T-helper 17 cell (primary cell): ENCODE data around the gene RASL12. TPM values are rescaled to one million over a fixed set of nuclear protein-coding genes. Genes with fewer than 3 reads are reported as not detected.
"Not testable (repeated sequence)": the region's sequence is repeated elsewhere in the genome, so short reads cannot be mapped to it uniquely, and the experiment has no call there.

Experiments
- ATAC-seq: fragments of 150-1000 bp; cut with Tn5 transposase; 2 replicates; pipeline ENCODE4 v1.10.0; 2021; ENCODE audit warnings: mild to moderate bottlenecking, moderate library complexity
- DNase-seq, 3 donors: peaks; one replicate each; pipeline versions ENCODE4 v3.0.0 to v3.0.0-alpha.2; 2020 to 2021
- H3K9me3 ChIP-seq: one replicate; pipeline ENCODE4 v1.7.0; 2013; ENCODE audit warnings: low read length, mild to moderate bottlenecking; ENCODE audit not compliant: control insufficient read depth, poor library complexity, severe bottlenecking
- H3K27ac Mint-ChIP-seq: one replicate; pipeline ENCODE4 v1.8.0; 2022; ENCODE audit warnings: mild to moderate bottlenecking, moderate library complexity, mixed read lengths
- H3K27me3 Mint-ChIP-seq: one replicate; pipeline ENCODE4 v1.8.0; 2022; ENCODE audit warnings: mixed read lengths
- H3K36me3 Mint-ChIP-seq: one replicate; pipeline ENCODE4 v1.8.0; 2022; ENCODE audit warnings: low read depth, mixed read lengths
- H3K4me1 Mint-ChIP-seq: one replicate; pipeline ENCODE4 v1.8.0; 2022; ENCODE audit warnings: mild to moderate bottlenecking, mixed read lengths
- H3K4me3 Mint-ChIP-seq: one replicate; pipeline ENCODE4 v1.8.0; 2022; ENCODE audit warnings: mild to moderate bottlenecking, moderate library complexity, mixed read lengths
- total RNA-seq, 4 donors: library from RNA in 2 of 4; stranded (reverse) in 2 of 4; gene quantifications; one replicate each; pipeline ENCODE4 v1.2.3 and lab custom pipeline; 2022 to 2026

Gene RASL12
- total RNA-seq: not detected
- total RNA-seq (lab: John Stamatoyannopoulos, UW): 0 to 0.12 reads per million in 2 donors

GRCh38 chr15:65067645-65068402, at the start of gene RASL12:
Gene RASL12 (minus strand): TSS chr15:65067991. CDS start chr15:65067835, 156 bp downstream.
- H3K27me3 Mint-ChIP-seq: peaks cover 43% of the 10 kb centered on the region
- H3K36me3 Mint-ChIP-seq: peaks cover 8% of the 10 kb centered on the region
- no peaks in the 10 kb centered on the region for H3K9me3 ChIP-seq
- ATAC-seq (no peak), DNase-seq (no peak)
- H3K4me1 Mint-ChIP-seq: peaks cover 9% of the 10 kb centered on the region
- peak within 1 kb of the TSS; percentile 60 for H3K4me3 Mint-ChIP-seq
- H3K27ac Mint-ChIP-seq: no peak within 1 kb of the TSS

- DNase-seq: no peak
- Mint-ChIP-seq H3K27ac (no peak overlapping the region), H3K36me3 (peaks cover 11% of the 10 kb centered on the region), H3K27me3 (no peaks in the 10 kb centered on the region), H3K4me3 (no peak overlapping the region), H3K4me1 (peaks cover 9% of the 10 kb centered on the region)
- no peaks in the 10 kb centered on the region for H3K9me3 ChIP-seq
- ATAC-seq: no peak
Observed at GRCh38 chr15:65115542-65115941, 47.8 kb upstream of the RASL12 start.

GRCh38 chr15:65115086-65115485, 47.3 kb upstream of the RASL12 start, which contains the start of gene UBAP1L:
Gene UBAP1L (minus strand): TSS chr15:65115200. CDS start chr15:65106215, 8,985 bp downstream.
- Mint-ChIP-seq H3K27ac (no peak within 1 kb of the TSS), H3K4me3 (no peak within 1 kb of the TSS), H3K27me3 (no peaks in the 10 kb centered on the region), H3K4me1 (peaks cover 9% of the 10 kb centered on the region), H3K36me3 (peaks cover 11% of the 10 kb centered on the region)
- ATAC-seq (no peak), DNase-seq (no peak)
- H3K9me3 ChIP-seq: no peaks in the 10 kb centered on the region

- H3K9me3 ChIP-seq: no peaks in the 10 kb centered on the region
- Mint-ChIP-seq H3K27me3 (no peaks in the 10 kb centered on the region), H3K4me3 (no peak overlapping the region), H3K27ac (peak overlapping the region; percentile 53), H3K4me1 (peaks cover 11% of the 10 kb centered on the region), H3K36me3 (peaks cover 15% of the 10 kb centered on the region)
- no peak for DNase-seq
- no peak for ATAC-seq
Observed at GRCh38 chr15:65110676-65111292, 43.0 kb upstream of the RASL12 start.

GRCh38 chr15:65106011-65106590, 38.3 kb upstream of the RASL12 start:
- H3K9me3 ChIP-seq: no peaks in the 10 kb centered on the region
- no peak overlapping the region for H3K4me3 Mint-ChIP-seq
- peak overlapping the region; percentile 47 for H3K27ac Mint-ChIP-seq
- ATAC-seq: no peak
- H3K4me1 Mint-ChIP-seq: peaks cover 10% of the 10 kb centered on the region
- H3K36me3 Mint-ChIP-seq: peaks cover 8% of the 10 kb centered on the region
- DNase-seq: no peak
- no peaks in the 10 kb centered on the region for H3K27me3 Mint-ChIP-seq

GRCh38 chr15:65105038-65105437, 37.2 kb upstream of the RASL12 start:
- no peak for ATAC-seq
- Mint-ChIP-seq H3K27me3 (no peaks in the 10 kb centered on the region), H3K4me1 (peaks cover 7% of the 10 kb centered on the region), H3K27ac (no peak overlapping the region), H3K4me3 (no peak overlapping the region), H3K36me3 (peaks cover 7% of the 10 kb centered on the region)
- H3K9me3 ChIP-seq: no peaks in the 10 kb centered on the region
- DNase-seq: no peak

GRCh38 chr15:65102912-65103311, 35.1 kb upstream of the RASL12 start:
- peaks cover 10% of the 10 kb centered on the region for H3K36me3 Mint-ChIP-seq
- DNase-seq (no peak), ATAC-seq (no peak)
- no peaks in the 10 kb centered on the region for H3K27me3 Mint-ChIP-seq
- peaks cover 10% of the 10 kb centered on the region for H3K4me1 Mint-ChIP-seq
- H3K27ac Mint-ChIP-seq: no peak overlapping the region
- H3K9me3 ChIP-seq: no peaks in the 10 kb centered on the region
- no peak overlapping the region for H3K4me3 Mint-ChIP-seq

DNA sequence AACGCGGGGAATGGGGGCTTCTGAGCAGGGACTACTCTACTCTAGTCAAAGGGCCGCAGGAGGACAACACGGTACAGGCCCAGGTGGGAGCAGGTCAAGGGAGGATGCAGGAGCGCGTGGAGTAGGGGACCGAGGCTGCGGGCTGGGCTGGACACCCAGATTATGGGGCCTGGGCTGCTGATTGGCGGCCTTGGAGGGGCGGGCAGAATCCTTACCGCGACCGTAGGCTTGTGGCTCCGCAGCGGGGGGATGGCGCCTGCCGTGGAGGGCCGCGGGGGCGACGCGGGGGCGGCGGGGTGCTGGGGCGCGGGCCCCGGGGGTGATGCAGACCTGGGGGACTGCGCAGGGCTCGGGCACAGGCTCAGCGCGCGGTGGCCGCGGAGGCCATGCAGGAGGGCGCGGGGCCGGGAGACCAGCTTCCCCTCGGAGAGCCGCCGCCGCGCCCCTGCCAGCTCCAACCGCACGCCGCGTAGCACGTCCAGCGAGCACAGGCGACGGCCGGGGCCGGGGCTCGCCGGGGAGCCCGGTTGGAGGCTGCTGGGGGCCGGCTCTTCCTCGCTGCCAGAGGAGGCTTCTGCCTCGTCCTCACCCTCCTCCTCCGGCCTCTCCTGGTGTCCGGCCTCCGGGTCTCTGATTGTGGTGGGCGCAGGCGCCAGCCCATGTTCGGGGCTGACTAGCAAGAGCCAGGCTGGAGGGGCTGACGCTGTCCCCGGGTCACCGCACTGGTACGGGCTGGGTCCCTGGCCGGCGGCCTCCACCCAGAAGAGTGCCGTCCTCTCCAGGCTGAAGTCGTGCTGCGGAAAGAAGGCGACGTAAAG, 34.3 kb upstream of the RASL12 start:
- peaks cover 9% of the 10 kb centered on the region for H3K36me3 Mint-ChIP-seq
- no peak for ATAC-seq
- no peak overlapping the region for H3K4me3 Mint-ChIP-seq
- H3K9me3 ChIP-seq: no peaks in the 10 kb centered on the region
- no peak overlapping the region for H3K27ac Mint-ChIP-seq
- no peaks in the 10 kb centered on the region for H3K27me3 Mint-ChIP-seq
- peaks cover 10% of the 10 kb centered on the region for H3K4me1 Mint-ChIP-seq
- no peak for DNase-seq

DNA sequence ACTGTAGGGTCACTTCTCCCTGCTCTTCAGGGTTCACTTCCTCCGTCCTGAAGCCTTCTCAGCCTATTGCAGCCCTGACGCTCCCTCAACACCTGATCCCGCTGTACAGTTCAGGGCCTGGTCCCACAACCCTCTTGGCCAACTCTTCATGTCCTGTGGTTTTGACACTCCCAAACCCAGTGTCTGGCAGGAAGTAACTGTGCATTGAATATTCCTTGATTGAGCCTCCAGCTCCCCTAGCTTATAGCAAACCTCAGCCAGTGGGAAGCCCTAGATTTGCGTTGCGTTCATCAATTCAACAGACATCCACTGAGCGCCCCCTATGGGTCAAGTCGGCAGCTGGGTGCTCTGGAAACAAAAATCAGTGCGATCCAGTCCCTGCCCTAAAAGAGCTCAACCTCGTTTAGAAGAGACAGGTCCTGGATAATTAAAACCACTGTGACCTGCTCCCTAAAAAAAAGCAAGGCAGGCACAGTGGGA, 33.7 kb upstream of the RASL12 start:
- H3K4me1 Mint-ChIP-seq: peaks cover 10% of the 10 kb centered on the region
- no peaks in the 10 kb centered on the region for H3K9me3 ChIP-seq
- H3K27ac Mint-ChIP-seq: no peak overlapping the region
- DNase-seq: peak in 1 of 3 donors; percentile 43
- peaks cover 8% of the 10 kb centered on the region for H3K36me3 Mint-ChIP-seq
- ATAC-seq: no peak
- H3K4me3 Mint-ChIP-seq: no peak overlapping the region
- no peaks in the 10 kb centered on the region for H3K27me3 Mint-ChIP-seq

GRCh38 chr15:65100442-65100841, 32.7 kb upstream of the RASL12 start:
- H3K4me1 Mint-ChIP-seq: peaks cover 10% of the 10 kb centered on the region
- no peak overlapping the region for H3K27ac Mint-ChIP-seq
- no peaks in the 10 kb centered on the region for H3K27me3 Mint-ChIP-seq
- no peaks in the 10 kb centered on the region for H3K9me3 ChIP-seq
- ATAC-seq (no peak), DNase-seq (no peak)
- no peak overlapping the region for H3K4me3 Mint-ChIP-seq
- peaks cover 8% of the 10 kb centered on the region for H3K36me3 Mint-ChIP-seq

GRCh38 chr15:65099801-65100200, 32.0 kb upstream of the RASL12 start:
- not testable (repeated sequence) for H3K36me3 Mint-ChIP-seq, H3K4me3 Mint-ChIP-seq

GRCh38 chr15:65099336-65099735, 31.5 kb upstream of the RASL12 start:
- peaks cover 8% of the 10 kb centered on the region for H3K36me3 Mint-ChIP-seq
- DNase-seq (no peak), ATAC-seq (no peak)
- H3K9me3 ChIP-seq: no peaks in the 10 kb centered on the region
- H3K4me3 Mint-ChIP-seq: no peak overlapping the region
- peaks cover 12% of the 10 kb centered on the region for H3K4me1 Mint-ChIP-seq
- H3K27ac Mint-ChIP-seq: no peak overlapping the region
- no peaks in the 10 kb centered on the region for H3K27me3 Mint-ChIP-seq

More at GRCh38 chr15:65099801-65100200, 32.0 kb upstream of the RASL12 start:
- not testable (repeated sequence) for ATAC-seq, H3K27ac Mint-ChIP-seq, H3K9me3 ChIP-seq, DNase-seq, H3K27me3 Mint-ChIP-seq
- H3K4me1 Mint-ChIP-seq: peaks cover 12% of the 10 kb centered on the region
